Testis (tissue), 3 donors: ENCODE data around the gene FARP2. TPM values are rescaled to one million over a fixed set of nuclear protein-coding genes. Genes with fewer than 3 reads are reported as not detected.

Experiments
- DNase-seq: peaks from one replicate; pipeline ENCODE4 v3.0.0-alpha.2; 2019
- H3K27ac ChIP-seq, 2 donors: fragments of 200-600 bp; sonication (generic); one replicate each; pipeline ENCODE4 v1.5.1; 2019
- H3K27me3 ChIP-seq: fragments of 200-600 bp; sonication (generic); one replicate; pipeline ENCODE4 v1.5.1; 2019
- H3K36me3 ChIP-seq: fragments of 200-600 bp; sonication (generic); one replicate; pipeline ENCODE4 v1.5.1; 2017; ENCODE audit warnings: low read depth; ENCODE audit errors: missing control alignments
- H3K4me1 ChIP-seq: fragments of 200-600 bp; sonication (generic); one replicate; pipeline ENCODE4 v1.5.1; 2019
- H3K4me3 ChIP-seq, 2 donors: fragments of 200-600 bp; sonication (generic); one replicate each; pipeline ENCODE4 v1.5.1; 2017 to 2019
- H3K9me3 ChIP-seq: fragments of 200-600 bp; sonication (generic); one replicate; pipeline ENCODE4 v1.5.1; 2017
- CTCF ChIP-seq, 3 experiments: fragments of 450-650 bp in 2 of 3; fragments of 200-600 bp in 1 of 3; sonication (generic) in 1 of 3; IDR thresholded peaks; one replicate each; pipeline ENCODE4 v1.5.1; 2016 to 2019; ENCODE audit warnings: antibody characterized with exemption in 3 of 3, mild to moderate bottlenecking in 2 of 3, moderate library complexity in 1 of 3
- POLR2A ChIP-seq: fragments of 450-650 bp; IDR thresholded peaks from one replicate; pipeline ENCODE4 v1.6.1; 2017; ENCODE audit warnings: antibody characterized with exemption, mild to moderate bottlenecking, moderate library complexity
- WGBS, 2 donors: methylation state at CpG; one replicate each; pipeline ENCODE4 v1.1.5; 2018; 5-methylcytosine and 5-hydroxymethylcytosine counted together
- intact Hi-C: fragments of 100-400 bp; cut with DNase I; formaldehyde crosslinking; loops from one replicate; pipeline ENCODE4 v1.15.1; 2023; ENCODE audit warnings: low total_unique reads
- polyA plus RNA-seq: library from polyadenylated mRNA; stranded (reverse); fragments of 350-450 nt; fragmentation: Illumina TruSeq; extraction: RNeasy Lipid Tissue Mini Kit (QIAGEN cat#74804); gene quantifications from one replicate; pipeline ENCODE4 v1.2.3, GENCODE V29; 2014; ENCODE audit warnings: low read depth, low replicate concordance; ENCODE audit not compliant: insufficient read depth
- total RNA-seq, 2 donors: library from RNA; depleted of rRNA; stranded (reverse); fragments of >200 nt; gene quantifications; one replicate each; pipeline ENCODE4 v1.2.3, GENCODE V29; 2016

The FARP2 gene
- total and polyA plus RNA-seq, 3 donors from 2014 or later: 69.8 to 145 (median 78.1) TPM

- intact Hi-C loops: no loop called here
- Histone ChIP-seq H3K27me3 (no peaks in the 10 kb centered on the region), H3K36me3 (no peaks in the 10 kb centered on the region), H3K27ac (no peak overlapping the region), H3K9me3 (no peaks in the 10 kb centered on the region), H3K4me3 (no peak overlapping the region), H3K4me1 (no peaks in the 10 kb centered on the region)
- WGBS, 2 donors: 92 to 94% methylated on average over 6 to 15 of the region's 15 CpGs
- TF ChIP-seq POLR2A: no peak
- no peak for TF ChIP-seq CTCF (IDR thresholded peaks at IDR 0.05)
- DNase-seq: no peak
Observed at GRCh38 chr2:241489733-241490680, 133.9 kb downstream of the FARP2 start.

- no peaks in the 10 kb centered on the region for H3K9me3 ChIP-seq
- H3K4me1 ChIP-seq: no peaks in the 10 kb centered on the region
- no peak overlapping the region for H3K4me3 ChIP-seq
- H3K36me3 ChIP-seq: no peaks in the 10 kb centered on the region
- H3K27ac ChIP-seq: no peak overlapping the region
- 86 to 90% methylated on average over 11 to 16 of the region's 16 CpGs for WGBS, 2 donors
- intact Hi-C loops: no loop called here
- no peak for DNase-seq
- TF ChIP-seq CTCF (IDR thresholded peaks at IDR 0.05) (no peak), POLR2A (no peak)
- H3K27me3 ChIP-seq: no peaks in the 10 kb centered on the region
Observed at GRCh38 chr2:241490825-241491506, 134.9 kb downstream of the FARP2 start.

- 90% methylated on average over 14 to 15 of the region's 15 CpGs for WGBS, 2 donors
Observed at GRCh38 chr2:241491549-241492173, 135.6 kb downstream of the FARP2 start.

GRCh38 chr2:241492174-241492565 lies 136.1 kb downstream of the FARP2 start:
- Histone ChIP-seq H3K27me3 (no peaks in the 10 kb centered on the region), H3K36me3 (no peaks in the 10 kb centered on the region), H3K4me1 (no peaks in the 10 kb centered on the region), H3K4me3 (no peak overlapping the region), H3K27ac (no peak overlapping the region), H3K9me3 (no peaks in the 10 kb centered on the region)
- TF ChIP-seq POLR2A (no peak), CTCF (IDR thresholded peaks at IDR 0.05) (no peak)
- intact Hi-C loops: no loop called here
- DNase-seq: no peak
- WGBS, 2 donors: 95 to 100% methylated on average over 6 to 7 of the region's 7 CpGs

More at GRCh38 chr2:241491549-241492173, 135.6 kb downstream of the FARP2 start:
- Histone ChIP-seq H3K27me3 (no peaks in the 10 kb centered on the region), H3K4me1 (no peaks in the 10 kb centered on the region), H3K4me3 (no peak overlapping the region), H3K36me3 (no peaks in the 10 kb centered on the region), H3K9me3 (no peaks in the 10 kb centered on the region), H3K27ac (no peak overlapping the region)
- intact Hi-C loops: no loop called here
- no peak for TF ChIP-seq POLR2A
- TF ChIP-seq CTCF (IDR thresholded peaks at IDR 0.05): no peak
- no peak for DNase-seq
